Parathyroid adenoma (tissue), 2 donors: ENCODE data around the gene EDN3.

ENCODE experiments used
- H2AFZ ChIP-seq: fragments of 300-600 bp; sonication (generic); one replicate; pipeline ENCODE4 v1.7.0; 2017; ENCODE audit warnings: antibody characterized with exemption, mild to moderate bottlenecking
- H3K27ac ChIP-seq: fragments of 300-600 bp; sonication (generic); one replicate; pipeline ENCODE4 v1.7.0; 2017
- H3K27me3 ChIP-seq: fragments of 300-600 bp; sonication (generic); one replicate; pipeline ENCODE4 v1.7.0; 2017; ENCODE audit warnings: low read length; ENCODE audit not compliant: control insufficient read depth, insufficient read depth
- H3K36me3 ChIP-seq: fragments of 300-600 bp; sonication (generic); one replicate; pipeline ENCODE4 v1.7.0; 2017; ENCODE audit warnings: low read length; ENCODE audit not compliant: control insufficient read depth, insufficient read depth
- H3K4me1 ChIP-seq: fragments of 300-600 bp; sonication (generic); one replicate; pipeline ENCODE4 v1.7.0; 2017; ENCODE audit warnings: control low read depth
- H3K4me2 ChIP-seq: fragments of 300-600 bp; sonication (generic); one replicate; pipeline ENCODE4 v1.7.0; 2017; ENCODE audit warnings: low read length
- H3K4me3 ChIP-seq: fragments of 300-600 bp; sonication (generic); one replicate; pipeline ENCODE4 v1.7.0; 2017; ENCODE audit warnings: low read depth, low read length
- H3K79me2 ChIP-seq: fragments of 300-600 bp; sonication (generic); one replicate; pipeline ENCODE4 v1.7.0; 2017; ENCODE audit warnings: control low read depth
- H3K9ac ChIP-seq: fragments of 300-600 bp; sonication (generic); one replicate; pipeline ENCODE4 v1.7.0; 2017; ENCODE audit warnings: mild to moderate bottlenecking
- H3K9me3 ChIP-seq: fragments of 300-600 bp; sonication (generic); one replicate; pipeline ENCODE4 v1.7.0; 2017; ENCODE audit warnings: low read length; ENCODE audit not compliant: control insufficient read depth
- TF ChIP-seq, protein P1 (sequence below): fragments of 300-600 bp; sonication (generic); IDR thresholded peaks from one replicate; pipeline ENCODE4 v1.7.0; 2017; ENCODE audit warnings: antibody characterized with exemption, mild to moderate bottlenecking
- donor health status: primary hyperparathyroidism.

Gene EDN3

DNA sequence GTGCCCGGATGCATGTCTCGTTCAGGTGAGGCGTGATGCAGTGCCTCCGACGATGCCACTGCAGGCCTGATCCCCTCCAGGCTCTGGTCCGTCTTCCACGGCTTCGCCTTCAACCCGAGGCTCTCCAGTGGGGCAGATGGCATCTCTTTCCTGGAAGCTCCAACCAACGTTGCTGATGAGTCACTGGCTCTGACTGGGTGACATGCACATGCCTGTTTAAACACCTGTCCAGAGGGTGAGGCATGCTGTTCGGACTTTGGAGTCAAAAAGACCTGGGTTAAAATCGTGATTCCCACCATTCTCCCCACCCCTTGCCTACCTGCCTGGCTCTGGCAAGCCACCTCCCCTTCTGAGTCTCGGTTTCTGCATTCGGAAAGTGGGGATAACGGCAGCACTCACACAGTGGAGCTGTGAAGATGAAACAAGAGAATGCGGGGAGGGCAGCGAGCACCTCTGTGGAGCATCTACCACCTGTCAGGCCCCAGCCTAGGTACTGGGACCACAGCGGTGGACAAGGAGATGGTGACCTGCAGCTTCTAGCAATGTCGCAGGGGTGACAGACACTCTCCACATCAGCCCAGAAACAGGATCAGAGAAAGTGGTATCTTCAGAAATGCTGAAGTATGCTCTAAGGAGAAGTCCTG lies 8.5 kb upstream of the EDN3 start:
- Histone ChIP-seq H3K79me2 (no peaks in the 10 kb centered on the region), H3K27ac (no peak overlapping the region), H3K4me2 (no peak overlapping the region), H2AFZ (no peak overlapping the region), H3K9me3 (no peaks in the 10 kb centered on the region), H3K27me3 (no peaks in the 10 kb centered on the region), H3K36me3 (no peaks in the 10 kb centered on the region), H3K9ac (no peak overlapping the region), H3K4me3 (no peak overlapping the region), H3K4me1 (no peaks in the 10 kb centered on the region)
- TF ChIP-seq, protein P1, sequence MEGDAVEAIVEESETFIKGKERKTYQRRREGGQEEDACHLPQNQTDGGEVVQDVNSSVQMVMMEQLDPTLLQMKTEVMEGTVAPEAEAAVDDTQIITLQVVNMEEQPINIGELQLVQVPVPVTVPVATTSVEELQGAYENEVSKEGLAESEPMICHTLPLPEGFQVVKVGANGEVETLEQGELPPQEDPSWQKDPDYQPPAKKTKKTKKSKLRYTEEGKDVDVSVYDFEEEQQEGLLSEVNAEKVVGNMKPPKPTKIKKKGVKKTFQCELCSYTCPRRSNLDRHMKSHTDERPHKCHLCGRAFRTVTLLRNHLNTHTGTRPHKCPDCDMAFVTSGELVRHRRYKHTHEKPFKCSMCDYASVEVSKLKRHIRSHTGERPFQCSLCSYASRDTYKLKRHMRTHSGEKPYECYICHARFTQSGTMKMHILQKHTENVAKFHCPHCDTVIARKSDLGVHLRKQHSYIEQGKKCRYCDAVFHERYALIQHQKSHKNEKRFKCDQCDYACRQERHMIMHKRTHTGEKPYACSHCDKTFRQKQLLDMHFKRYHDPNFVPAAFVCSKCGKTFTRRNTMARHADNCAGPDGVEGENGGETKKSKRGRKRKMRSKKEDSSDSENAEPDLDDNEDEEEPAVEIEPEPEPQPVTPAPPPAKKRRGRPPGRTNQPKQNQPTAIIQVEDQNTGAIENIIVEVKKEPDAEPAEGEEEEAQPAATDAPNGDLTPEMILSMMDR: no peak

DNA sequence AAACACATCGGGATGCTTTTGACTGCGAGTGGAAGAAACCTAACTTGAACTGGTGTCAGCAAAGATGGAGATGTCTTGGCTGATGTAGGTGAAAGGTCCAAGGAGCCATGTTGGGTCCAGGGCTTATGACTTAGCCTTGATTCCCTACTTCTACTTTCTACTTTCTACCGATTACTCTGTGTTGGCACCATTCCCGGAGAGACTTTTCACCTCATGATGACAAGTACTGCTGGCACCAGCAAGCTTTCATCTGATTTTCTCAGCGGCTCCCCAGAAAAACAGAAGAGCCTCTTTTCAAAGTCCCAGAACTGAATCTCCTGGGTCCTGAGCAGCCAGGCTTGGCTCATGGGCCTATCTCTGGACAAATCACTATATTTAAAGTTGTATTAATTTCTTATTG lies 4.9 kb upstream of the EDN3 start:
- Histone ChIP-seq H3K4me1 (no peaks in the 10 kb centered on the region), H3K36me3 (no peaks in the 10 kb centered on the region), H3K27ac (no peak overlapping the region), H3K9ac (no peak overlapping the region), H3K4me3 (no peak overlapping the region), H3K9me3 (no peaks in the 10 kb centered on the region), H2AFZ (no peak overlapping the region), H3K4me2 (no peak overlapping the region), H3K27me3 (no peaks in the 10 kb centered on the region), H3K79me2 (no peaks in the 10 kb centered on the region)
- TF ChIP-seq, protein P1: no peak

DNA sequence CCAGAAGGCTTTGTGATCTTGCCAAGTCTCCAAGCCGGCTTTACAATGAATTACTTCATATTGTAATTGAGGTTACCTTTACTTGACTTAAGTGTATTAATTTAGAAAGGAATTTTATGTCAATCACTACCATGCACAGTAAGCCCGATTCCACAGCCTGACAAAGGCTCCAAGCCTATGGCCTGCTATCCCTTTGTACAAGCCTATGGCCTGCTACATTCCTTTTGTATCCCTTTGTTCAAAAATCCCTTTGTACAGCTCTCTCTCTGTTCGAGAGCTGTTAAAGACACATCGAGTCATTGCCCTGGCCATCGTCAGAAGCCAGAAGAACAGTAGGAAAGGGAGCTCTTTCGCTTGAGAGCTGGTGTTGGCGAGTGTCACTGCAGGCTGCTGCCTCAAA lies 2.7 kb upstream of the EDN3 start:
- Histone ChIP-seq H3K9ac (no peak overlapping the region), H3K9me3 (no peaks in the 10 kb centered on the region), H3K4me1 (no peaks in the 10 kb centered on the region), H3K79me2 (no peaks in the 10 kb centered on the region), H3K4me2 (no peak overlapping the region), H3K36me3 (no peaks in the 10 kb centered on the region), H3K27me3 (no peaks in the 10 kb centered on the region), H3K4me3 (no peak overlapping the region), H2AFZ (no peak overlapping the region), H3K27ac (no peak overlapping the region)
- TF ChIP-seq, protein P1: no peak

DNA sequence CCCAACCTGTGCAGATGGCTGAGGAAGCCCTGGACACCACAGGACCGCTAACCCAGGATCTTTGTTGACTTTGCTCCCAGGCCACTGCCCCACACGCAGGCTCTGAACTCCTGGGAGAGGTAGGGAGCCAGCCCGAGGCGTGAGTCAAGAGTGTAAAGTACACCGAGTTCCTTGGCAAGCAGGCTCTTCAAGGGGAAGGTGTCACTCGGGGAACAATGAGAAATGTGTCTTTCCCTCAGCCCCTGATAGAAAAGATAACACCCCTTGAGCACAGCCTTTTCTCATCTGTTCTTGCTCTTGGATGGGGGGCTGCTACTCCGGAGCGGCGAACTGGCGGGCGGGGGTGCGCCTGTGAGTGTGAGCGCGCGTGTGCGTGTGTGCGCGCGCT lies 472 bp upstream of the EDN3 start:
- no peak overlapping the region for H3K4me3 ChIP-seq
- no peak overlapping the region for H3K4me2 ChIP-seq
- H3K27ac ChIP-seq: no peak overlapping the region
- no peak overlapping the region for H2AFZ ChIP-seq
- TF ChIP-seq, protein P1: no peak
- no peaks in the 10 kb centered on the region for H3K79me2 ChIP-seq
- H3K9ac ChIP-seq: no peak overlapping the region
- H3K4me1 ChIP-seq: no peaks in the 10 kb centered on the region
- no peaks in the 10 kb centered on the region for H3K9me3 ChIP-seq
- H3K27me3 ChIP-seq: peaks cover 2% of the 10 kb centered on the region
- H3K36me3 ChIP-seq: no peaks in the 10 kb centered on the region

DNA sequence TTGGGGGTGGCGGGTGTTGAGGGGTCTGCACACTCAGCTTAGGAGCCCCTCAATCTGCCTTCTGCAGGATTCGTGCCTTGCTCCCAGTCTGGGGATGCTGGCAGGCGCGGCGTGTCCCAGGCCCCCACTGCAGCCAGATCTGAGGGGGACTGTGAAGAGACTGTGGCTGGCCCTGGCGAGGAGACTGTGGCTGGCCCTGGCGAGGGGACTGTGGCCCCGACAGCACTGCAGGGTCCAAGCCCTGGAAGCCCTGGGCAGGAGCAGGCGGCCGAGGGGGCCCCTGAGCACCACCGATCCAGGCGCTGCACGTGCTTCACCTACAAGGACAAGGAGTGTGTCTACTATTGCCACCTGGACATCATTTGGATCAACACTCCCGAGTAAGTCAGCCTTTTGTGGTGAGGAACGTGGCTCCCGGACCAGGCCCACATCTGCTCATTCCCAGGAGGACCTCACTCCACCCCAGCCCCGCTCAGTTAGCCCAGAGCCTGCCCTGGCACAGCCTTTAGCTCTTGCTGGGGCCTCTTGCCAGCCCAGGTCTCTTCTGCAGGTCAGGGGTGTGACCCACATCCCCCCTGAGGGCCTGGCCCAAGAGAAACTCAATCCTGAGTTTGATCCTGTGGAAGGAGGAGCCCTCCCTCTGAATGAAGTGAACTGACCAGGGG lies 1.1 kb downstream of the EDN3 start:
- H3K4me3 ChIP-seq: no peak overlapping the region

More for the DNA sequence above, 1.1 kb downstream of the EDN3 start:
- no peak overlapping the region for H3K9ac ChIP-seq
- peaks cover 2% of the 10 kb centered on the region for H3K27me3 ChIP-seq
- TF ChIP-seq, protein P1: no peak
- H3K79me2 ChIP-seq: no peaks in the 10 kb centered on the region
- H3K9me3 ChIP-seq: no peaks in the 10 kb centered on the region
- H2AFZ ChIP-seq: no peak overlapping the region
- H3K27ac ChIP-seq: no peak overlapping the region
- H3K36me3 ChIP-seq: no peaks in the 10 kb centered on the region
- no peak overlapping the region for H3K4me2 ChIP-seq
- H3K4me1 ChIP-seq: no peaks in the 10 kb centered on the region
